Right atrium auricular region (tissue), 2 donors: ENCODE measurements around the gene CRABP1. TPM values are rescaled to one million over a fixed set of nuclear protein-coding genes. Genes with fewer than 3 reads are reported as not detected.

Source experiments
- DNase-seq: peaks from one replicate; pipeline ENCODE4 v3.0.0-alpha.2; 2019; ENCODE audit warnings: low spot score
- H3K27ac ChIP-seq, 2 donors: fragments of 200-600 bp; sonication (generic); 1 replicate in 1 of 2; 2 replicates in 1 of 2; pipeline ENCODE4 v1.5.1; 2016 to 2019
- H3K27me3 ChIP-seq, 2 donors: fragments of 200-600 bp; sonication (generic); one replicate each; pipeline versions ENCODE4 v1.5.1 to v1.6.0; 2017 to 2019
- H3K36me3 ChIP-seq: fragments of 200-600 bp; sonication (generic); one replicate; pipeline ENCODE4 v1.5.1; 2016
- H3K4me1 ChIP-seq, 2 donors: fragments of 200-600 bp; sonication (generic); one replicate each; pipeline versions ENCODE4 v1.5.1 to v1.6.0; 2017 to 2019
- H3K4me3 ChIP-seq, 2 donors: fragments of 200-600 bp; sonication (generic); 1 replicate in 1 of 2; 2 replicates in 1 of 2; pipeline ENCODE4 v1.5.1; 2017 to 2019; ENCODE audit warnings: mild to moderate bottlenecking in 1 of 2, moderate library complexity in 1 of 2
- H3K9me3 ChIP-seq, 2 donors: fragments of 200-600 bp; sonication (generic); one replicate each; pipeline ENCODE4 v1.5.1; 2019
- CTCF ChIP-seq, 2 donors: fragments of 200-600 bp; sonication (generic); IDR thresholded peaks; one replicate each; pipeline ENCODE4 v1.5.1; 2019; ENCODE audit warnings: antibody characterized with exemption in 2 of 2
- total RNA-seq, 2 donors: library from RNA; depleted of rRNA; stranded (reverse); fragments of >200 nt; gene quantifications; one replicate each; pipeline ENCODE4 v1.1.0, GENCODE V29; 2016

Gene CRABP1
- total RNA-seq, 2 donors from 2014 or later = not detected

- Histone ChIP-seq H3K27ac (no peak overlapping the region), H3K36me3 (no peaks in the 10 kb centered on the region), H3K4me3 (no peak overlapping the region), H3K9me3 (no peaks in the 10 kb centered on the region), H3K27me3 (no peaks in the 10 kb centered on the region), H3K4me1 (peaks cover 0 to 4% of the 10 kb centered on the region in 2 donors)
- DNase-seq = no peak
- TF ChIP-seq CTCF (IDR thresholded peaks at IDR 0.05) = no peak
These were observed 25.8 kb downstream of the CRABP1 start for GRCh38 chr15:78365917-78366316.

- H3K4me3 ChIP-seq = no peak overlapping the region
- no peak for TF ChIP-seq CTCF (IDR thresholded peaks at IDR 0.05)
- H3K9me3 ChIP-seq = no peaks in the 10 kb centered on the region
- H3K4me1 ChIP-seq = peaks cover 0 to 4% of the 10 kb centered on the region in 2 donors
- no peaks in the 10 kb centered on the region for H3K36me3 ChIP-seq
- no peaks in the 10 kb centered on the region for H3K27me3 ChIP-seq
- DNase-seq = no peak
- no peak overlapping the region for H3K27ac ChIP-seq
These were observed 26.2 kb downstream of the CRABP1 start for GRCh38 chr15:78366342-78366741.

DNA sequence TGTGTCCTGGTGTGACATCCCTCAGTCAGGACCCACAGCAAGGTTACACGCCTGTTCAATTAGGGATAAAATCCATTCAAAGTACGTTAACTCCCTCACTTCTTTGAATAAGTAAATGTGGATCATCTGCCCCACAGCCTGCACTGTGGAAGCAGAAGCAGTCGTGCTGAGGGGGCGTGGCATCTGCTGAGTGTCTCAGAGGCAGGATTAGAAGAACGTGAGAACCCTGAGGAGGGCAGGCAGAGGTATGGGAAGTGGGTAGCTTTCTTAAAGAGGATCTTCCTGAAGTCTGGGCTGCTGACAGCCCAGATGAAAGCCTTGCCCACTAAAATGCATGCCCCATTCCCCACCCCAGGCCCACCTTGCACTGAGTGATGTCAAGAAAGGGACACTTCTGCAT is 28.5 kb downstream of the CRABP1 start:
- no peaks in the 10 kb centered on the region for H3K9me3 ChIP-seq
- no peak for DNase-seq
- peaks cover 0 to 4% of the 10 kb centered on the region in 2 donors for H3K4me1 ChIP-seq
- TF ChIP-seq CTCF (IDR thresholded peaks at IDR 0.05) = no peak
- H3K27me3 ChIP-seq = no peaks in the 10 kb centered on the region
- H3K36me3 ChIP-seq = no peaks in the 10 kb centered on the region
- no peak overlapping the region for H3K4me3 ChIP-seq
- no peak overlapping the region for H3K27ac ChIP-seq

GRCh38 chr15:78369161-78369560 is 29.0 kb downstream of the CRABP1 start:
- Histone ChIP-seq H3K9me3 (no peaks in the 10 kb centered on the region), H3K27me3 (no peaks in the 10 kb centered on the region), H3K4me1 (peaks cover 0 to 4% of the 10 kb centered on the region in 2 donors), H3K27ac (no peak overlapping the region), H3K36me3 (no peaks in the 10 kb centered on the region), H3K4me3 (no peak overlapping the region)
- no peak for DNase-seq
- TF ChIP-seq CTCF (IDR thresholded peaks at IDR 0.05) = no peak

GRCh38 chr15:78370013-78370412 is 29.9 kb downstream of the CRABP1 start:
- Histone ChIP-seq H3K4me1 (peaks cover 0 to 4% of the 10 kb centered on the region in 2 donors), H3K9me3 (no peaks in the 10 kb centered on the region), H3K27ac (no peak overlapping the region), H3K27me3 (no peaks in the 10 kb centered on the region), H3K36me3 (no peaks in the 10 kb centered on the region), H3K4me3 (no peak overlapping the region)
- no peak for TF ChIP-seq CTCF (IDR thresholded peaks at IDR 0.05)
- DNase-seq = no peak

DNA sequence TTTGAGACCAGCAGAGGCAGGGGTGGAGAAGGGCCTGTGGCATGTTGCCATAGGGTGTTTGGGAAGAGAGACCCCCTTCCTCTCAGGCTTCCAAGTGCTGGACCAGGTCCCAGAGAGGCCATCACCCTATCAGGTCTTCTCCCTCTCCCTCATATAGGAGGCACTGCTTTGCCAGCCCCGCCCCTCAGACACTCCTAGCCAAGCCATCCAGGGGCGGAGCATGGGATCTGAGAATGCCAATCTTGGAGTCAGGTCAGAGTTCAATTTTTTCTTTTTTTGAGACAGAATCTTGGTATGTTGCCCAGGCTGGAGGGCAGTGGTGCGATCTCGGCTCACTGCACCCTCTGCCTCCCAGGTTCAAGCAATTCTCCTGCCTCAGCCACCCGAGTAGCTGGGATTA is 32.7 kb downstream of the CRABP1 start:
- Histone ChIP-seq H3K27me3 (no peaks in the 10 kb centered on the region), H3K9me3 (no peaks in the 10 kb centered on the region), H3K4me3 (no peak overlapping the region), H3K27ac (no peak overlapping the region), H3K36me3 (no peaks in the 10 kb centered on the region), H3K4me1 (no peaks in the 10 kb centered on the region)
- TF ChIP-seq CTCF (IDR thresholded peaks at IDR 0.05) = no peak
- DNase-seq = no peak
